ENCODE data around the gene TAF11L10.

GRCh38 chr5:17620627-17621026 is 23.0 kb upstream of the TAF11L10 start:
- TF ChIP-seq, protein P1, sequence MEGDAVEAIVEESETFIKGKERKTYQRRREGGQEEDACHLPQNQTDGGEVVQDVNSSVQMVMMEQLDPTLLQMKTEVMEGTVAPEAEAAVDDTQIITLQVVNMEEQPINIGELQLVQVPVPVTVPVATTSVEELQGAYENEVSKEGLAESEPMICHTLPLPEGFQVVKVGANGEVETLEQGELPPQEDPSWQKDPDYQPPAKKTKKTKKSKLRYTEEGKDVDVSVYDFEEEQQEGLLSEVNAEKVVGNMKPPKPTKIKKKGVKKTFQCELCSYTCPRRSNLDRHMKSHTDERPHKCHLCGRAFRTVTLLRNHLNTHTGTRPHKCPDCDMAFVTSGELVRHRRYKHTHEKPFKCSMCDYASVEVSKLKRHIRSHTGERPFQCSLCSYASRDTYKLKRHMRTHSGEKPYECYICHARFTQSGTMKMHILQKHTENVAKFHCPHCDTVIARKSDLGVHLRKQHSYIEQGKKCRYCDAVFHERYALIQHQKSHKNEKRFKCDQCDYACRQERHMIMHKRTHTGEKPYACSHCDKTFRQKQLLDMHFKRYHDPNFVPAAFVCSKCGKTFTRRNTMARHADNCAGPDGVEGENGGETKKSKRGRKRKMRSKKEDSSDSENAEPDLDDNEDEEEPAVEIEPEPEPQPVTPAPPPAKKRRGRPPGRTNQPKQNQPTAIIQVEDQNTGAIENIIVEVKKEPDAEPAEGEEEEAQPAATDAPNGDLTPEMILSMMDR (IDR thresholded peaks at IDR 0.05), result no peak
- TF ChIP-seq POLR2AphosphoS5 (IDR thresholded peaks at IDR 0.05), result no peak
- no peak for TF ChIP-seq POLR2A (IDR thresholded peaks at IDR 0.05)
- TF ChIP-seq EP300 (IDR thresholded peaks at IDR 0.05), result no peak
